ENCODE measurements around the gene CABCOCO1. TPM values are rescaled to one million over a fixed set of nuclear protein-coding genes. Genes with fewer than 3 reads are reported as not detected.

Gene CABCOCO1
- total RNA-seq, 2 experiments from 2014 or later = not detected

- no peaks in the 10 kb centered on the region for H3K36me3 Mint-ChIP-seq (ENCODE audit: low read depth)
- ATAC-seq = no peak
- no peaks in the 10 kb centered on the region for H3K4me1 Mint-ChIP-seq (ENCODE audit: low read depth)
- no peak overlapping the region for H3K27ac Mint-ChIP-seq
- H3K9me3 Mint-ChIP-seq = peaks cover 2% of the 10 kb centered on the region
- intact Hi-C loops (cut with micrococcal nuclease) = no loop called here
- ChIA-PET CTCF (no interaction called here), POLR2A (no interaction called here)
- TF ChIP-seq CTCF (IDR thresholded peaks at IDR 0.05) = no peak
- H3K27me3 Mint-ChIP-seq = peaks cover 9% of the 10 kb centered on the region
- no peak overlapping the region for H3K4me3 Mint-ChIP-seq
- no peak for DNase-seq
Observed at GRCh38 chr10:61692447-61693010, 29.8 kb downstream of the CABCOCO1 start.

DNA sequence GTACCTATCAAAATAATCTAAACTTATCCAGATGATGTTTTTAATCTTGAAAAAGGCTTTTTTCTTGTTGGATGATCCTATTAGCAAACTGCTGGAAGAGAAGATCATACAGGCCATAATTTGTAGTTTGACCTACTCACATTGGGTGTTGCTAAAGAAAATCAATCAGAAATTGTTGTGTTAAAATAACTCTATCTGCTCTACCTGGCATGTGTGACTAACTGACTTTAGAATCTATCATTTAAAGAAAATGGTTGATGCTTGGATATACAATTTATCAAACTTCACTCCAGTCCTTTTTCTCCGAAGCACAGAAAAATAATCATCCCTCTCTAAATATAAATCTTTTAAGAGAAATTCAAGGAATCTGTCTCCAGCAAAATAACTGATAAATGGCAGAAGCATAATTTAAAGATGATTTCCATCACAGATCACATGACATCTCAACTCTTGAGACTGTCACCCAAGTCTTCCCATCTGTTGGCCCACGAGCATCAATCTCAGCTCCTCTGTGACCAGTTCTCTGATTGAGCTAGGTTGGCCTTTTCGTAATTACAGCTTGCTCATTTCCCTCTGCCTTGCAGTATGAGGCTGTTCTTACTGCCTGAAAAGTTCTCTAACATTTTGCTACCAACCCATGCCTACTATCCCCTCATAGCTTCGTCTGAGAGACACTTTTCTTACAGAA is 36.4 kb downstream of the CABCOCO1 start:
- TF ChIP-seq CTCF (IDR thresholded peaks at IDR 0.05) = no peak
- no peaks in the 10 kb centered on the region for H3K36me3 Mint-ChIP-seq (ENCODE audit: low read depth)
- POLR2A ChIA-PET = no interaction called here

GRCh38 chr10:61701055-61701705 is 38.5 kb downstream of the CABCOCO1 start:
- Mint-ChIP-seq H3K36me3 (ENCODE audit: low read depth) (no peaks in the 10 kb centered on the region), H3K27me3 (no peaks in the 10 kb centered on the region), H3K4me1 (ENCODE audit: low read depth) (no peaks in the 10 kb centered on the region), H3K9me3 (no peaks in the 10 kb centered on the region), H3K27ac (no peak overlapping the region), H3K4me3 (no peak overlapping the region)
- DNase-seq (no peak), ATAC-seq (no peak)
- CTCF ChIA-PET = no interaction called here
- intact Hi-C loops (cut with micrococcal nuclease) = loop anchor here (10.0 kb wide), 1 partner anchor 56 kb away; no protein-coding TSS in a partner anchor
- POLR2A ChIA-PET = no interaction called here
- TF ChIP-seq CTCF (IDR thresholded peaks at IDR 0.05) = no peak

More for the DNA sequence above, 36.4 kb downstream of the CABCOCO1 start:
- Mint-ChIP-seq H3K27me3 (peaks cover 3% of the 10 kb centered on the region), H3K4me1 (ENCODE audit: low read depth) (no peaks in the 10 kb centered on the region), H3K27ac (no peak overlapping the region), H3K4me3 (no peak overlapping the region), H3K9me3 (no peaks in the 10 kb centered on the region)
- no peak for DNase-seq
- intact Hi-C loops (cut with micrococcal nuclease) = no loop called here
- ATAC-seq = no peak
- CTCF ChIA-PET = no interaction called here

DNA sequence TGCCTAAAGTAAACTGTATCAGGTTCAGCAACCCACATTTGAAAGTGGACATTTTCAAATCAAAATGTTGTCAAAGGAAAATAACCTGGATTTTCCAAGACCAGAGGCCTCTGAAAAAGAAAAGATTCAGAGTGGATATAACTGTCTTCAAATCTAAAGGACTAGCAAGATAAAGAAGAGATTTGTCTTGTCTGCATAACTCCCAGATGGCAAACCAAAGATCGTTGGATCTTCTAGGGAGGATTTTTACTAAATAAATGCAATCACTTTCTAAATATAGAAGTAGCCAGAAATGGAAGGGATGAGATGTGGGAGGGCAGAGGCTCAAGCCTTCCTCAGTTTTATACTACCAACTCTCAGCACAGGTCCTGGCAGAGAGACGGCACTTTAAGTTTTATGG is 39.0 kb downstream of the CABCOCO1 start:
- POLR2A ChIA-PET = no interaction called here
- H3K9me3 Mint-ChIP-seq = no peaks in the 10 kb centered on the region
- H3K36me3 Mint-ChIP-seq (ENCODE audit: low read depth) = no peaks in the 10 kb centered on the region
- no peaks in the 10 kb centered on the region for H3K4me1 Mint-ChIP-seq (ENCODE audit: low read depth)
- H3K4me3 Mint-ChIP-seq = no peak overlapping the region
- DNase-seq = no peak
- H3K27ac Mint-ChIP-seq = no peak overlapping the region
- CTCF ChIA-PET = no interaction called here
- no peak for TF ChIP-seq CTCF (IDR thresholded peaks at IDR 0.05)
- intact Hi-C loops (cut with micrococcal nuclease) = loop anchor here (10.0 kb wide), 1 partner anchor 57 kb away; no protein-coding TSS in a partner anchor
- ATAC-seq = no peak
- H3K27me3 Mint-ChIP-seq = no peaks in the 10 kb centered on the region

DNA sequence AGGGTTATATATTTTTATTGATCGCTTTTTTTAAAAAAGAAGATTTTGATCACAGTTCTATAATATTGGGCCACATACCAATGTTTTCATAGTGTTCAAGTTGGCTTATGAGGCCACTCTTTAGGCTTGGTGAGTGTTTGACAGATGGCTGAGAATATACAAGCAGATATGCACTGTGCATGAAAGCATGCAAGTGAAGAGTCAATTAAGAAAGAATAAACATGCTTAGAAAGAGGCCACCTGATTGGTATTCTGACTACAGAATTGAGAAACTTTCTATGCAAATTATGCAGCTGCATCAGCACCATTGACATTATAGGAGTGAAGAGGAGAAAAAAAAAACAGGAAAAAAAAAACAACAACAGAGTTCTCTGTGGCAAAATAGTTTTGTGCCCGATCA is 39.9 kb downstream of the CABCOCO1 start:
- Mint-ChIP-seq H3K4me1 (ENCODE audit: low read depth) (no peaks in the 10 kb centered on the region), H3K27ac (no peak overlapping the region), H3K36me3 (ENCODE audit: low read depth) (no peaks in the 10 kb centered on the region), H3K4me3 (no peak overlapping the region), H3K27me3 (no peaks in the 10 kb centered on the region), H3K9me3 (no peaks in the 10 kb centered on the region)
- intact Hi-C loops (cut with micrococcal nuclease) = loop anchor here (10.0 kb wide), 1 partner anchor 58 kb away; no protein-coding TSS in a partner anchor
- ATAC-seq = no peak
- POLR2A ChIA-PET = no interaction called here
- no peak for DNase-seq
- CTCF ChIA-PET = no interaction called here
- no peak for TF ChIP-seq CTCF (IDR thresholded peaks at IDR 0.05)

Data from activated CD8-positive, alpha-beta T cell treated with anti-CD3 and anti-CD28 coated beads for 36 hours (primary cell).